Spinal cord (tissue), 10 donors: Measurements from ENCODE around the gene S100G. TPM values are rescaled to one million over a fixed set of nuclear protein-coding genes. Genes with fewer than 3 reads are reported as not detected.
"Not testable (repeated sequence)": the region's sequence is repeated elsewhere in the genome, so short reads cannot be mapped to it uniquely, and the experiment has no call there.

ENCODE experiments used
- DNase-seq, 6 donors: peaks; one replicate each; pipeline versions ENCODE4 v3.0.0 to v3.0.0-alpha.2; 2013 to 2015; ENCODE audit warnings: low spot score in 6 of 6, low read depth in 4 of 6
- H3K27ac ChIP-seq: one replicate; pipeline ENCODE4 v1.5.1; 2013; ENCODE audit warnings: low read depth, low read length, control low read depth
- H3K27me3 ChIP-seq: one replicate; pipeline ENCODE4 v1.6.1; 2013; ENCODE audit warnings: low read length; ENCODE audit not compliant: control insufficient read depth, insufficient read depth
- H3K36me3 ChIP-seq: one replicate; pipeline ENCODE4 v1.6.1; 2013; ENCODE audit warnings: low read length; ENCODE audit not compliant: control insufficient read depth, insufficient read depth
- H3K4me1 ChIP-seq: one replicate; pipeline ENCODE4 v1.6.1; 2013; ENCODE audit warnings: low read length; ENCODE audit not compliant: control insufficient read depth, insufficient read depth
- H3K4me3 ChIP-seq: one replicate; pipeline ENCODE4 v1.5.1; 2013; ENCODE audit warnings: low read depth, low read length, control low read depth
- H3K9me3 ChIP-seq: one replicate; pipeline ENCODE4 v1.6.1; 2013; ENCODE audit warnings: low read length; ENCODE audit not compliant: control insufficient read depth, insufficient read depth
- WGBS: methylation state at CpG from one replicate; pipeline ENCODE4 v1.1.5; 2013; ENCODE audit warnings: missing lambda C conversion rate; ENCODE audit not compliant: insufficient coverage; 5-methylcytosine and 5-hydroxymethylcytosine counted together
- long read RNA-seq, 4 donors: transcript quantifications; one replicate each; lab custom pipeline, GENCODE V29; 2026
- polyA plus RNA-seq, 2 donors: library from polyadenylated mRNA; unstranded; fragments of 120-200 nt; gene quantifications; one replicate each; pipeline ENCODE4 v1.2.1, GENCODE V29; 2013; ENCODE audit not compliant: insufficient read length in 2 of 2
- total RNA-seq, 2 donors: library from RNA; depleted of rRNA in 1 of 2; stranded (reverse); fragments of 120-200 nt in 1 of 2; fragments of >200 nt in 1 of 2; gene quantifications; one replicate each; pipeline versions ENCODE4 v1.2.3 to v1.2.4, GENCODE V29; 2013 to 2014
- donor health status: healthy.

The S100G gene
- total RNA-seq (not detected), polyA plus RNA-seq (under 1 TPM in 1 of 2 donors, not detected in 1; 0.36 TPM)
- long read RNA-seq, donor 1, result 0 reads
- long read RNA-seq, donor 2, result 0 reads
- long read RNA-seq, donor 3, result 0 reads
- long read RNA-seq, donor 4, result 0 reads

- H3K4me1 ChIP-seq, result no peaks in the 10 kb centered on the region
- H3K9me3 ChIP-seq, result no peaks in the 10 kb centered on the region
- WGBS, result no CpG with 5 or more reads among the region's 4 CpGs
- H3K36me3 ChIP-seq, result no peaks in the 10 kb centered on the region
- H3K27me3 ChIP-seq, result peaks cover 23% of the 10 kb centered on the region
- no peak within 1 kb of the TSS for H3K4me3 ChIP-seq
- DNase-seq, result no peak
- no peak within 1 kb of the TSS for H3K27ac ChIP-seq
Measured at GRCh38 chrX:16649858-16650257, at the start of gene S100G. TSS of gene S100G (plus strand) at chrX:16650158. CDS start at chrX:16651007, 849 bp downstream.

- no peak for DNase-seq
- WGBS, result 87% methylated on average over 3 of the region's 4 CpGs
- H3K27me3 ChIP-seq, result peaks cover 7% of the 10 kb centered on the region
- no peaks in the 10 kb centered on the region for H3K4me1 ChIP-seq
- H3K27ac ChIP-seq, result no peak overlapping the region
- H3K9me3 ChIP-seq, result no peaks in the 10 kb centered on the region
- no peak overlapping the region for H3K4me3 ChIP-seq
- H3K36me3 ChIP-seq, result no peaks in the 10 kb centered on the region
Measured at GRCh38 chrX:16601885-16602284, 48.1 kb upstream of the S100G start.

GRCh38 chrX:16603235-16603634 lies 46.7 kb upstream of the S100G start:
- not testable (repeated sequence) for H3K4me3 ChIP-seq, H3K36me3 ChIP-seq, H3K9me3 ChIP-seq, H3K27ac ChIP-seq, DNase-seq, H3K4me1 ChIP-seq
- H3K27me3 ChIP-seq, result peaks cover 11% of the 10 kb centered on the region
- 92% methylated on average over 2 of the region's 6 CpGs for WGBS

GRCh38 chrX:16603822-16604221 lies 46.1 kb upstream of the S100G start:
- Histone ChIP-seq H3K27ac (no peak overlapping the region), H3K36me3 (no peaks in the 10 kb centered on the region), H3K4me1 (no peaks in the 10 kb centered on the region), H3K27me3 (peaks cover 11% of the 10 kb centered on the region), H3K4me3 (no peak overlapping the region), H3K9me3 (no peaks in the 10 kb centered on the region)
- WGBS, result 92% methylated on average over 2 of the region's 4 CpGs
- DNase-seq, result no peak

- Histone ChIP-seq H3K27ac (no peak overlapping the region), H3K9me3 (no peaks in the 10 kb centered on the region), H3K4me3 (no peak overlapping the region), H3K4me1 (no peaks in the 10 kb centered on the region), H3K27me3 (peaks cover 11% of the 10 kb centered on the region), H3K36me3 (no peaks in the 10 kb centered on the region)
- WGBS, result 67% methylated on average over 2 of the region's 2 CpGs
- no peak for DNase-seq
Measured at GRCh38 chrX:16604337-16604736, 45.6 kb upstream of the S100G start.

- Histone ChIP-seq H3K4me1 (no peaks in the 10 kb centered on the region), H3K27me3 (peaks cover 11% of the 10 kb centered on the region), H3K27ac (no peak overlapping the region), H3K9me3 (no peaks in the 10 kb centered on the region), H3K36me3 (peaks cover 2% of the 10 kb centered on the region), H3K4me3 (no peak overlapping the region)
- no peak for DNase-seq
- WGBS, result no CpG with 5 or more reads among the region's 4 CpGs
Measured at GRCh38 chrX:16606142-16606720, 43.7 kb upstream of the S100G start.

GRCh38 chrX:16610121-16610621 lies 39.8 kb upstream of the S100G start:
- no peaks in the 10 kb centered on the region for H3K4me1 ChIP-seq
- H3K27ac ChIP-seq, result no peak overlapping the region
- DNase-seq, result no peak
- H3K36me3 ChIP-seq, result peaks cover 2% of the 10 kb centered on the region
- no CpG with 5 or more reads among the region's 1 CpG for WGBS
- no peaks in the 10 kb centered on the region for H3K9me3 ChIP-seq
- peaks cover 10% of the 10 kb centered on the region for H3K27me3 ChIP-seq
- no peak overlapping the region for H3K4me3 ChIP-seq

- not testable (repeated sequence) for H3K4me1 ChIP-seq, H3K36me3 ChIP-seq, H3K27ac ChIP-seq, H3K27me3 ChIP-seq, DNase-seq, H3K4me3 ChIP-seq, H3K9me3 ChIP-seq
- WGBS, result no CpG with 5 or more reads among the region's 3 CpGs
Measured at GRCh38 chrX:16610654-16611053, 39.3 kb upstream of the S100G start.

GRCh38 chrX:16612257-16612897 lies 37.6 kb upstream of the S100G start:
- H3K4me3 ChIP-seq, result no peak overlapping the region
- no peaks in the 10 kb centered on the region for H3K9me3 ChIP-seq
- H3K36me3 ChIP-seq, result peaks cover 2% of the 10 kb centered on the region
- H3K27ac ChIP-seq, result no peak overlapping the region
- H3K27me3 ChIP-seq, result peaks cover 5% of the 10 kb centered on the region
- DNase-seq, result no peak
- 19% methylated on average over 2 of the region's 6 CpGs for WGBS
- H3K4me1 ChIP-seq, result no peaks in the 10 kb centered on the region

GRCh38 chrX:16617382-16617781 lies 32.6 kb upstream of the S100G start:
- no CpG with 5 or more reads among the region's 1 CpG for WGBS
- Histone ChIP-seq H3K36me3 (no peaks in the 10 kb centered on the region), H3K9me3 (no peaks in the 10 kb centered on the region), H3K4me1 (no peaks in the 10 kb centered on the region), H3K27me3 (peaks cover 7% of the 10 kb centered on the region), H3K27ac (no peak overlapping the region), H3K4me3 (no peak overlapping the region)
- DNase-seq, result no peak
